NT2/D1 (cell line): ENCODE results near the gene PACSIN2.

Experiments used
- SUZ12 ChIP-seq: IDR thresholded peaks from 2 replicates; pipeline ENCODE4 v1.6.1; 2011; ENCODE audit not compliant: insufficient read length, insufficient read depth; ENCODE audit errors: extremely low read depth
- YY1 ChIP-seq: IDR thresholded peaks from 2 replicates; pipeline ENCODE4 v1.6.1; 2011; ENCODE audit not compliant: insufficient read length, insufficient read depth
- ZNF274 ChIP-seq: IDR thresholded peaks from 2 replicates; pipeline ENCODE4 v1.6.1; 2011; ENCODE audit warnings: mild to moderate bottlenecking, low read depth, low read length

- TF ChIP-seq ZNF274 (no peak), YY1 (no peak), SUZ12 (no peak)
Measured at GRCh38 chr22:42910221-42910942, 104.6 kb downstream of the PACSIN2 start.
